HepG2 (cell line): ENCODE measurements around the gene MMRN2. TPM values are rescaled to one million over a fixed set of nuclear protein-coding genes. Genes with fewer than 3 reads are reported as not detected.
A peak's percentile ranks its signal among the peaks of the same experiment; 100 is the strongest.

Source experiments
- ATAC-seq: fragments of 200-7000 bp; cut with Tn5 transposase; 3 replicates; pipeline ENCODE4 v1.9.1; 2020; ENCODE audit warnings: mild to moderate bottlenecking, moderate library complexity
- BruUV-seq: library from RNA; stranded (reverse); fragments of 400-500 nt; replicated peaks from 2 replicates; lab custom pipeline; 2021; lab: Mats Ljungman, UMichigan
- CTCF ChIA-PET: fragments of 300-600 bp; formaldehyde crosslinking; extraction: SDS; loops from one replicate; lab custom pipeline; 2021; ENCODE audit warnings: low total read pairs, inconsistent platforms, low intra/inter-chr PET ratio; lab: Yijun Ruan, JAX
- POLR2A ChIA-PET: fragments of 350-600 bp; sonication (Branson Sonifier 250); formaldehyde crosslinking; loops from one replicate; lab custom pipeline; 2020; ENCODE audit warnings: antibody characterized with exemption, inconsistent platforms; lab: Yijun Ruan, JAX
- DNase-seq: peaks from one replicate; pipeline ENCODE4 v3.0.0-alpha.2; 2015; ENCODE audit warnings: low spot score
- FAIRE-seq: peaks from 3 replicates; lab custom pipeline; 2011; peaks lifted over from hg19 to GRCh38; lab: Jason Lieb, UNC
- H2AFZ ChIP-seq: one replicate; pipeline ENCODE4 v1.6.1; 2011; ENCODE audit warnings: low read length, inconsistent platforms
- H3K27ac ChIP-seq: fragments of 300-600 bp; 3 replicates; pipeline ENCODE4 v1.8.0; 2011; ENCODE audit warnings: mixed run types, mild to moderate bottlenecking, mixed read lengths, low read length, inconsistent platforms; ENCODE audit not compliant: insufficient read depth; ENCODE audit errors: extremely low read length
- H3K27me3 ChIP-seq, 2 experiments: fragments of 200-600 bp in 1 of 2; 2 replicates in 1 of 2; 3 replicates in 1 of 2; pipeline versions ENCODE4 v1.6.0 to v1.8.0; 2011; ENCODE audit warnings: low read length in 2 of 2, mild to moderate bottlenecking in 2 of 2, moderate library complexity in 2 of 2, inconsistent platforms in 1 of 2; ENCODE audit not compliant: insufficient read depth in 2 of 2, control insufficient read depth in 1 of 2
- H3K36me3 ChIP-seq, 2 experiments: fragments of 200-600 bp in 1 of 2; replicated peaks in 1 of 2; 2 replicates in 1 of 2; 3 replicates in 1 of 2; pipeline versions ENCODE4 v1.5.1 to v1.8.0; 2011; ENCODE audit warnings: low read length in 2 of 2, inconsistent platforms in 1 of 2; ENCODE audit not compliant: insufficient read depth in 2 of 2, control insufficient read depth in 1 of 2
- H3K4me1 ChIP-seq: 2 replicates; pipeline ENCODE4 v1.5.1; 2012; ENCODE audit warnings: low read length, inconsistent platforms; ENCODE audit not compliant: insufficient read depth
- H3K4me2 ChIP-seq: 2 replicates; pipeline ENCODE4 v1.6.0; 2011; ENCODE audit warnings: low read depth, low read length, inconsistent platforms
- H3K4me3 ChIP-seq, 3 experiments: fragments of 200-600 bp in 1 of 3; sonication (generic), shearing (Covaris generic) in 1 of 3; replicated peaks in 1 of 3; 2 replicates each; pipeline ENCODE4 v1.5.1; 2011 to 2016; ENCODE audit warnings: low read length in 3 of 3, inconsistent platforms in 2 of 3, low read depth in 2 of 3, mild to moderate bottlenecking in 2 of 3, control low read depth in 1 of 3, mixed read lengths in 1 of 3; ENCODE audit not compliant: insufficient read depth in 1 of 3
- H3K79me2 ChIP-seq: one replicate; pipeline ENCODE4 v1.6.1; 2011; ENCODE audit warnings: low read length, inconsistent platforms; ENCODE audit not compliant: insufficient read depth
- H3K9ac ChIP-seq: 2 replicates; pipeline ENCODE4 v1.6.0; 2011; ENCODE audit warnings: mild to moderate bottlenecking, low read depth, low read length, inconsistent platforms; ENCODE audit not compliant: insufficient read depth
- H3K9me3 ChIP-seq: 2 replicates; pipeline ENCODE4 v1.5.1; 2012; ENCODE audit warnings: mild to moderate bottlenecking, low read length
- H4K20me1 ChIP-seq: 2 replicates; pipeline ENCODE4 v1.6.0; 2011; ENCODE audit warnings: inconsistent platforms, mild to moderate bottlenecking, low read length, moderate library complexity; ENCODE audit not compliant: insufficient read depth
- MAFK ChIP-seq, 2 experiments: IDR thresholded peaks in 1 of 2; conservative IDR thresholded peaks in 1 of 2; 2 replicates each; pipeline ENCODE4 v1.6.1; 2011; ENCODE audit warnings: improper control_type of control experiment in 2 of 2, low read length in 2 of 2
- MED1 ChIP-seq: sonication (generic); formaldehyde crosslinking; IDR thresholded peaks from 2 replicates; pipeline ENCODE4 v1.4.0; 2020; ENCODE audit warnings: missing genetic modification reagents
- MYNN ChIP-seq: sonication (generic); formaldehyde crosslinking; IDR thresholded peaks from 2 replicates; pipeline ENCODE4 v1.4.0; 2020; ENCODE audit warnings: mild to moderate bottlenecking, low read depth, missing genetic modification reagents
- NONO ChIP-seq, 2 experiments: fragments of 450-650 bp in 1 of 2; sonication (generic) in 1 of 2; formaldehyde crosslinking in 1 of 2; IDR thresholded peaks in 1 of 2; conservative IDR thresholded peaks in 1 of 2; 2 replicates each; pipeline versions ENCODE4 v1.6.1 to v1.8.0; 2017 to 2022; ENCODE audit warnings: mild to moderate bottlenecking in 1 of 2, missing genetic modification reagents in 1 of 2, moderate library complexity in 1 of 2
- PAWR ChIP-seq: sonication (generic); formaldehyde crosslinking; IDR thresholded peaks from 2 replicates; pipeline ENCODE4 v1.4.0; 2020; ENCODE audit warnings: missing genetic modification reagents, mild to moderate bottlenecking, borderline replicate concordance
- ZMYM2 ChIP-seq: sonication (generic); formaldehyde crosslinking; IDR thresholded peaks from 2 replicates; pipeline ENCODE4 v1.8.0; 2022; ENCODE audit warnings: mild to moderate bottlenecking, missing genetic modification reagents
- WGBS: methylation state at CpG from one replicate; pipeline ENCODE4 v1.1.6; 2017; ENCODE audit warnings: low lambda C conversion rate; 5-methylcytosine and 5-hydroxymethylcytosine counted together
- in situ Hi-C: cut with HindIII; loops from 2 replicates; pipeline ENCODE4 v1.10.0; 2017; ENCODE audit warnings: low pct_unique_long_range_greater_than_20kb; ENCODE audit not compliant: extremely low pct_ligation_motif_present
- intact Hi-C: fragments of 100-400 bp; cut with micrococcal nuclease; formaldehyde crosslinking; loops from one replicate; pipeline ENCODE4 v1.10.0; 2022; ENCODE audit not compliant: unreplicated experiment
- polyA plus RNA-seq, 8 experiments: library from polyadenylated mRNA; depleted of rRNA in 3 of 8; stranded (reverse) in 7 of 8; unstranded in 1 of 8; fragments of >200 nt; fragmentation: Illumina TruSeq in 4 of 8; extraction: Trizol in 4 of 8; gene quantifications; 2 replicates each; pipeline versions ENCODE4 v1.2.1 to v1.2.3, GENCODE V29; 2011 to 2016; ENCODE audit warnings: low read depth in 4 of 8, missing spikeins in 1 of 8, mixed read lengths in 1 of 8; ENCODE audit not compliant: insufficient read depth in 1 of 8
- total RNA-seq, 5 experiments: library from RNA; depleted of rRNA; stranded (reverse); fragments of >200 nt; fragmentation: Illumina TruSeq; extraction: Trizol; gene quantifications; 2 replicates each; pipeline ENCODE4 v1.2.3, GENCODE V29; 2016; ENCODE audit warnings: low read depth in 1 of 5
- TF ChIP-seq, protein P1 (sequence below): sonication (generic); formaldehyde crosslinking; IDR thresholded peaks from 2 replicates; pipeline ENCODE4 v1.9.0; 2021; ENCODE audit warnings: mild to moderate bottlenecking, missing genetic modification reagents

The MMRN2 gene
- total and polyA plus RNA-seq, 2 of the 13 experiments (the other 11 are each of a cell fraction or from before 2014, with no cell fraction given) = 0.04 TPM; not detected in 1

DNA sequence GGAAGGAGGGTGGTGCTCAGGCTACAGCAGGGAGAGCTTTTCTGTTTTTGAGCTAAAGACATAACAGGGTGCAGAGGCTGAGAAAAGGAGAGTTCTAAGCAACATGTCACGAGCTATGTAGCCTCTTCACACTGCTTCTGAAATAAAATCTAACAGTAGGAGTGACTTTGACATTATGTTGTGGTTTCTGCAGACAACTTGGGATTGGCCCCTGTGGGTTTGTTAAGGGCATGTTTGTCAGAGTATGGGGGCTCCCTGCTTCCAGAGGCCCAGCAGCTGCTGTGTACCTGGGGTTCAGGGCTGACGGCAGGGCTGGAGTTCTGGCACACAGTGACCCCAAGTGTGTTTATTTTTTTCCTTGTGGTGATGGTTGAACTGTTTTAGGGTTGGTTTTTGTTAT lies 24.7 kb downstream of the MMRN2 start:
- Histone ChIP-seq H3K4me3 (no peak overlapping the region), H3K9me3 (no peaks in the 10 kb centered on the region), H3K9ac (no peak overlapping the region), H2AFZ (no peak overlapping the region), H3K4me2 (no peak overlapping the region), H3K27ac (no peak overlapping the region), H3K27me3 (no peaks in the 10 kb centered on the region; a peak in 1 of 5 replicates), H3K4me1 (peaks cover 11% of the 10 kb centered on the region), H3K36me3 (no peaks in the 10 kb centered on the region; a peak in 1 of 5 replicates), H3K79me2 (no peaks in the 10 kb centered on the region), H4K20me1 (no peaks in the 10 kb centered on the region)
- WGBS = 92% methylated on average over 2 of the region's 2 CpGs
- DNase-seq (no peak), FAIRE-seq (no peak), ATAC-seq (no peak)
- CTCF ChIA-PET = no interaction called here
- no TSS peak for BruUV-seq
- in situ Hi-C loops (no loop called here), intact Hi-C loops (no loop called here)
- POLR2A ChIA-PET = no interaction called here
- no peak for TF ChIP-seq ZMYM2
- no peak for TF ChIP-seq MYNN (CRISPR knock-in tag)
- TF ChIP-seq PAWR (CRISPR knock-in tag) = no peak

DNA sequence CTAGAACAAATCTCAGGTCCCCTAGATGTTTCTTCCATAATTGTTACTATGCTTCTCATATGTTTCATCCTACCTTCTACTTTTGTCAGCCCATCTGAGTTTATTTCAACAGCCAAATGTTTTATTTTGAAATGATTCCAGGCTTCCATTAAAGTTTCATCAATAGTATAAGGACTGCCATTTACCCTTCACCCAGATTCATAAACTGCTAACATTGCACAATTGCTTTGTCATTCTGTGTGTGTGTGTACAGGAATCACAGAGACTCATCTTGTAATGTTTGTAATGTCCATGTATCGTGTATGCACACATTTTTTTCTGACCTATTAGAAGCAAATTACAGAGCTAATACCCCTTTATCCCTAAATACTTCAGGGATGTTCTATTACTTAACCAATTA lies 25.5 kb downstream of the MMRN2 start:
- Histone ChIP-seq H3K36me3 (no peaks in the 10 kb centered on the region; a peak in 1 of 5 replicates), H3K4me2 (no peak overlapping the region), H2AFZ (no peak overlapping the region), H3K4me3 (no peak overlapping the region), H3K9ac (no peak overlapping the region), H3K79me2 (no peaks in the 10 kb centered on the region), H4K20me1 (no peaks in the 10 kb centered on the region), H3K9me3 (no peaks in the 10 kb centered on the region), H3K27me3 (no peaks in the 10 kb centered on the region; a peak in 1 of 5 replicates), H3K27ac (no peak overlapping the region), H3K4me1 (peaks cover 11% of the 10 kb centered on the region)
- DNase-seq (no peak), FAIRE-seq (no peak), ATAC-seq (no peak)
- ChIA-PET POLR2A (no interaction called here), CTCF (no interaction called here)
- no TSS peak for BruUV-seq
- intact Hi-C loops (no loop called here), in situ Hi-C loops (no loop called here)
- 88% methylated on average over 1 of the region's 1 CpG for WGBS
- TF ChIP-seq NONO (IDR thresholded peaks at IDR 0.05) = no peak
- TF ChIP-seq NONO (CRISPR knock-in tag; conservative IDR thresholded peaks at IDR 0.05) = no peak
- TF ChIP-seq MED1 (CRISPR knock-in tag) = no peak
- peak; percentile 83 to 84 for TF ChIP-seq MAFK (conservative IDR thresholded peaks at IDR 0.05 in 1 of 2, IDR thresholded peaks at IDR 0.05 in 1 of 2; ENCODE audit: low read length in 2 of 2)
- TF ChIP-seq, protein P1, sequence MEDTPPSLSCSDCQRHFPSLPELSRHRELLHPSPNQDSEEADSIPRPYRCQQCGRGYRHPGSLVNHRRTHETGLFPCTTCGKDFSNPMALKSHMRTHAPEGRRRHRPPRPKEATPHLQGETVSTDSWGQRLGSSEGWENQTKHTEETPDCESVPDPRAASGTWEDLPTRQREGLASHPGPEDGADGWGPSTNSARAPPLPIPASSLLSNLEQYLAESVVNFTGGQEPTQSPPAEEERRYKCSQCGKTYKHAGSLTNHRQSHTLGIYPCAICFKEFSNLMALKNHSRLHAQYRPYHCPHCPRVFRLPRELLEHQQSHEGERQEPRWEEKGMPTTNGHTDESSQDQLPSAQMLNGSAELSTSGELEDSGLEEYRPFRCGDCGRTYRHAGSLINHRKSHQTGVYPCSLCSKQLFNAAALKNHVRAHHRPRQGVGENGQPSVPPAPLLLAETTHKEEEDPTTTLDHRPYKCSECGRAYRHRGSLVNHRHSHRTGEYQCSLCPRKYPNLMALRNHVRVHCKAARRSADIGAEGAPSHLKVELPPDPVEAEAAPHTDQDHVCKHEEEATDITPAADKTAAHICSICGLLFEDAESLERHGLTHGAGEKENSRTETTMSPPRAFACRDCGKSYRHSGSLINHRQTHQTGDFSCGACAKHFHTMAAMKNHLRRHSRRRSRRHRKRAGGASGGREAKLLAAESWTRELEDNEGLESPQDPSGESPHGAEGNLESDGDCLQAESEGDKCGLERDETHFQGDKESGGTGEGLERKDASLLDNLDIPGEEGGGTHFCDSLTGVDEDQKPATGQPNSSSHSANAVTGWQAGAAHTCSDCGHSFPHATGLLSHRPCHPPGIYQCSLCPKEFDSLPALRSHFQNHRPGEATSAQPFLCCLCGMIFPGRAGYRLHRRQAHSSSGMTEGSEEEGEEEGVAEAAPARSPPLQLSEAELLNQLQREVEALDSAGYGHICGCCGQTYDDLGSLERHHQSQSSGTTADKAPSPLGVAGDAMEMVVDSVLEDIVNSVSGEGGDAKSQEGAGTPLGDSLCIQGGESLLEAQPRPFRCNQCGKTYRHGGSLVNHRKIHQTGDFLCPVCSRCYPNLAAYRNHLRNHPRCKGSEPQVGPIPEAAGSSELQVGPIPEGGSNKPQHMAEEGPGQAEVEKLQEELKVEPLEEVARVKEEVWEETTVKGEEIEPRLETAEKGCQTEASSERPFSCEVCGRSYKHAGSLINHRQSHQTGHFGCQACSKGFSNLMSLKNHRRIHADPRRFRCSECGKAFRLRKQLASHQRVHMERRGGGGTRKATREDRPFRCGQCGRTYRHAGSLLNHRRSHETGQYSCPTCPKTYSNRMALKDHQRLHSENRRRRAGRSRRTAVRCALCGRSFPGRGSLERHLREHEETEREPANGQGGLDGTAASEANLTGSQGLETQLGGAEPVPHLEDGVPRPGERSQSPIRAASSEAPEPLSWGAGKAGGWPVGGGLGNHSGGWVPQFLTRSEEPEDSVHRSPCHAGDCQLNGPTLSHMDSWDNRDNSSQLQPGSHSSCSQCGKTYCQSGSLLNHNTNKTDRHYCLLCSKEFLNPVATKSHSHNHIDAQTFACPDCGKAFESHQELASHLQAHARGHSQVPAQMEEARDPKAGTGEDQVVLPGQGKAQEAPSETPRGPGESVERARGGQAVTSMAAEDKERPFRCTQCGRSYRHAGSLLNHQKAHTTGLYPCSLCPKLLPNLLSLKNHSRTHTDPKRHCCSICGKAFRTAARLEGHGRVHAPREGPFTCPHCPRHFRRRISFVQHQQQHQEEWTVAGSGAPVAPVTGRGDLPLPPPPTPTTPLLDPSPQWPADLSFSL = no peak
